ENCODE data around the gene ITK. TPM values are rescaled to one million over a fixed set of nuclear protein-coding genes. Genes with fewer than 3 reads are reported as not detected.

Gene ITK
- not detected in 2 replicates for total RNA-seq

- DNase-seq (ENCODE audit: low read depth, low spot score) = no peak
Measured at GRCh38 chr5:157180374-157181264, at the start of gene ITK. TSS of gene ITK (plus strand) at chr5:157180840. CDS start at chr5:157180978, 138 bp downstream.

- no peak for DNase-seq (ENCODE audit: low read depth, low spot score)
Measured at GRCh38 chr5:157130925-157131324, 49.7 kb upstream of the ITK start.

GRCh38 chr5:157132281-157132612 is 48.4 kb upstream of the ITK start:
- DNase-seq (ENCODE audit: low read depth, low spot score) = no peak

DNA sequence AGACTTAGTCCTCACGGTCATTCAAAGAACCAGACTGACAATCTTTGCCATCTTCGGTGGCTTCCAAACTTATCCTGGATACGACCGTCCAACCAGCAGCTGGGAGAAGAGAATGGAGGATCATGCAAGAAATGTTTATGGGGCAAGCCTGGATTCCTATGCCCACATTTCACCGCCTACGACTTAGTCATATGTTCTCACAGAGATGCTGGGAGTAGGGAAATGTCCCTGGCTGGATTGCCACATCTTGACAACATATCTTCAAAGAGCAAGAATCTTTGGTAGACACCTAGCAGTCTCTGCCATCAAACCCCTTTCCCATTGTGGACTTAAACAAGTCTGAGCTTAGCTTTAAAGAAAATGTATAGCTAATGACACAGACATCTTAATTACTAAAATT is 42.9 kb upstream of the ITK start:
- no peak for DNase-seq (ENCODE audit: low read depth, low spot score)

GRCh38 chr5:157142317-157143126 is 38.1 kb upstream of the ITK start, which contains the start of gene MED7:
TSS of gene MED7 (minus strand) at chr5:157142865. CDS start at chr5:157139431, 3,434 bp downstream.
- DNase-seq (ENCODE audit: low read depth, low spot score) = peak; percentile 97

DNA sequence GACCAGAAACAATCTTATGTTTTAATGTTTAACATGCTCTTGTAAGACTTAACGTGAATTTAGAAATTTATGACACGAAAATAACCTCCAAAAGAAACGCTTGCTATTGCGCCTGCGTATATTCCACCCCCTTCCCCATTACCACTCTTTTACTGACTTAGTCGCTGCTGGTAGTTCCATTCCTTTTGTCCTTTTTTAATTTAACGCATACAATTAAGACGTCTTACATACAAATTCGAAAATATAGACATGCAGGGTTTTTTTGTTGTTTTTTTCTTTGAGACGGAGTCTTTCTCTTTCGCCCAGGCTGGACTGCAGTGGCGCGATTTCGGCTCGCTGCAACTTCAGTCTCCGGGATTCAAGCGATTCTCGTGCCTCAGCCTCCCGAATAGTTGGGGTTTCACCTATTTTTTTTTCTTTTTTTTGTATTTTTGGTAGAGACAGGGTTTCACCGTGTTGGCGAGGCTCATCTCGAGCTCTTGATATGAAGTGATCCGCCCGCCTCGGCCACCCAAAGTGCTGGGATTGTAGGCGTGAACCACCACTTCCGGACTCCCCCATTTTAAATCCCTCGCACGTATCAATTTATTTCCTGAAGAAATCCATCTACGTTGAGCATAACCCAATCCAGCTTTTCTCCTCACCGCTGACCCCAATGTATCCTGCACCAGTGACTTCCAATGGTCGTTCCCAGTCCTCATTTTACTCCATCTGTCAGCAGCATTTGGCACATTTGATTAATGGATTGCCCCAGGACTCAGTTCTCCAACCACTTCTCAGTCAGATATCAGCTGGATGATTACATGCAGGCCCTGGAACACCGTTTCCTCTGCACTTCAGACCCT is 37.3 kb upstream of the ITK start:
- DNase-seq (ENCODE audit: low read depth, low spot score) = no peak

- DNase-seq (ENCODE audit: low read depth, low spot score) = no peak
Measured at GRCh38 chr5:157148734-157149615, 31.7 kb upstream of the ITK start.

GRCh38 chr5:157150995-157151394 is 29.6 kb upstream of the ITK start:
- DNase-seq (ENCODE audit: low read depth, low spot score) = no peak

- no peak for DNase-seq (ENCODE audit: low read depth, low spot score)
Measured at GRCh38 chr5:157155297-157155696, 25.3 kb upstream of the ITK start.

DNA sequence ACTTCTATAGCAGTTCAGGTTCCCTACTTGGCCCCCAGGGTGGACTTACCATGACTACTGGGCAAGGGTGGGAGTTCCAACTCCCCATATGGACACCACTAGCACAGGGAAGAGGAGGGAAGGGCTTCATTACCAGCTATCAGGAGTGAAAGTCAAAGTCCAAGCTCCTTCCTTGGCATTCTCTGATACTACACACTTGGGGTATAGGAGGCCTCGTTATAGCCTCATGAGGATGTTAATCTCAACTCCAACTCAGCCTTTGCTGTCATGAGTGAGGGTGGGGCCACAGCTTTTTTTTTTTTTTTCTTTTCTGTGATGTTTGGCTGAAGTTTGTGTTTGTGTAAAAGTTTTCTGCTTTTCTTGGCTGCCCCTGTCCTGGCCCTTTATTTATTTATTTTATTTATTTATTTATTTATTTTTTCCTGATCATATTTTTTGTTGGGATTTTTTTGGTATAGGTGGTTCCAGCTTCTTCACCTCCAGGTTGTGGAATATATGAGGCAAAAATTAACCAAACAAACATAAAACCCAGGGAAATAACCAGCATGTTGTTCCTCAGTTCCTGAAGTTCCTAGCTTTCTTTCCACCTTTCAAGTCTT is 23.2 kb upstream of the ITK start:
- DNase-seq (ENCODE audit: low read depth, low spot score) = no peak

DNA sequence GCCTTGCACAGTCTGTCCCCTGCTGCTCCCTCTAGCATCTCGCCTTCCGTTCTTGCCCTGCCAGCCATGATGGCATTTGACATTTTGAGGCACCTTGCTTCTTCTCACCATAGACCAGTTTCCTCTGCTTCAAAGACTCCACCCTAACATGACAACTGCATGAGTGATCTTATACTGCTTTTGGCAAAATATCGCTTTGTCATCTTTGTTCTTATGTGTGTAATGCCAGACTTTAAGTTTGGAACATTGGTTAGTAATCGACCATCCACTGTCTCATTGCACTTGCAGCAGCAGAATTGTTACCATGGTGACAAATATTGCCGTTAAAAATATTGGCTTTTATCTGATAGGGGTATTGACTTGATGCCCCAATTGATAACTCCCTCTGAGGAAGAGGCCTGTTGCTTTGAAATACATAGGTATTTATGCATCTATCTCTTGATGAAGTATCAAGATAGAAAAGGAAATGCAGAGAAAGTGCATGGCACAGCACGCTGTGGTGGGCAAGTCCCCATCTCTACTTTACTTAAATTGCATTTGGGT is 21.4 kb upstream of the ITK start:
- no peak for DNase-seq (ENCODE audit: low read depth, low spot score)

DNA sequence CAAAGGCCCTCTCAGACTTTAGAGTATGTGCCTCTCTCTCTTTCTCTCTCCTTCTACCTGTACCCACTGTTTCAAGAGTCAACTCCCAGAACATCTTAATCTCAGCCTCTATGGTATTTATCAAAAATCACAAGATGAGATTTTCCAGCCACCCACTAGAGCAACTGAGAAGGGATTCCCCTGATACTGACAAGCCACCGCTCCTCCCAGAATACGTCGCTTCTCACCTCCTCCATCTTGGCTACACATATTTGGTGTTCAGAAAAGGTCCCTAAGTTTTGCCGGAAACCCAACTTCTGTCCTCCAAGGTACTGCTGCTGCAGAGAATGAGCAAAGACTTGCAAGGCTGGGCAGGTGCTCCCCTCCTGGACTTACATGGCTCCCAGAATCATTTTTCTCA is 20.6 kb upstream of the ITK start:
- no peak for DNase-seq (ENCODE audit: low read depth, low spot score)

- no peak for DNase-seq (ENCODE audit: low read depth, low spot score)
Measured at GRCh38 chr5:157161996-157162395, 18.6 kb upstream of the ITK start.

DNA sequence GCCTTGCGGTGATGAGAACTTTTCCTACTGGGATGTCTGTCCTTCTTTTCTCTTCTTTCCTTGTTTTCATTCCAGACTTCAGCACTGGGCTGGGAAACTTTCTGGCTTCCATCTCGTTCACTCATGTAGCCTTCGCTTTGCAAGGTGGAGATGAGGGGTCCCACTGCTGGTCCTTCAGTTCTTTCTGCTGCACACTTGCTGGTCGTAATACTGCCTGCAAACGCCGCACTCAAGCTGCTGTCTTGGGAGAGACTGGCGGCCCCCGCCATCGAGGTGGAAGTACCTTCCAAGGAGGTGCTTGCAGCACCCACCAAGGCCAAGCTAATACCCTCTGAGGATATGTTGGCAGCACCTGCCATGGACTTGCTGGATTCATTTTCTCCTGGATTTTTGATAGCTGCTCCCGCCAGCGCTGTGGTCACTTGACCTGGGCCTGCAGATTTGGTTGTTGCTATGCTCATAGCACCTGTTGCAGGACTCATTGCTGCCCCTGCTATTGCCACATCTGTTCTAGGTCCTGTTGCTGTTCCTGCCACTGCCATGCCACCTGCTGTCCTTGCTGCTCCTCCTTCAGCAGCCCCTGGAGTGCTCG is 17.6 kb upstream of the ITK start:
- no peak for DNase-seq (ENCODE audit: low read depth, low spot score)

DNA sequence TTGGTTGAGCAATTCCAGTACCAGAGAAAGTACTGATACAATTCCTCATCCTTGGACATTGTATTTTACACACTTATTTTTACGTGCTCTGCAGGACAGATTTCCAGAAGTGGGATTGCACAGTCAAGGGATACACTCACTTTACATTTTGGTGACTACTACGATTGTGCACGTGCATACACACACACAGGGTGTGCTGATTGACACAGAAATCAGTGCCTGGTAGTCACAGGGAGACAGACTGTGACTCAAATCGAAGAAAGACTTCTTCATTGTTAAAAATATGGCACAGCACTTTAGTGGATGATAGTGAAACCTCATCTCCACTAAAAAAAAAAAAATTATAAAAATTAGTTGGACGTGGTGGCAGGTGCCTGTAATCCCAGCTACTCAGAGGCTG is 16.1 kb upstream of the ITK start:
- no peak for DNase-seq (ENCODE audit: low read depth, low spot score)

GRCh38 chr5:157165261-157165660 is 15.4 kb upstream of the ITK start:
- no peak for DNase-seq (ENCODE audit: low read depth, low spot score)

- DNase-seq (ENCODE audit: low read depth, low spot score) = no peak
Measured at GRCh38 chr5:157165668-157166067, 15.0 kb upstream of the ITK start.

- no peak for DNase-seq (ENCODE audit: low read depth, low spot score)
Measured at GRCh38 chr5:157166214-157167213, 14.1 kb upstream of the ITK start, which contains the start of gene GARIN3. TSS of gene GARIN3 (minus strand) at chr5:157166264. CDS start at chr5:157166168, 96 bp downstream.
